Measurements from ENCODE around the gene FBXO41.

DNA sequence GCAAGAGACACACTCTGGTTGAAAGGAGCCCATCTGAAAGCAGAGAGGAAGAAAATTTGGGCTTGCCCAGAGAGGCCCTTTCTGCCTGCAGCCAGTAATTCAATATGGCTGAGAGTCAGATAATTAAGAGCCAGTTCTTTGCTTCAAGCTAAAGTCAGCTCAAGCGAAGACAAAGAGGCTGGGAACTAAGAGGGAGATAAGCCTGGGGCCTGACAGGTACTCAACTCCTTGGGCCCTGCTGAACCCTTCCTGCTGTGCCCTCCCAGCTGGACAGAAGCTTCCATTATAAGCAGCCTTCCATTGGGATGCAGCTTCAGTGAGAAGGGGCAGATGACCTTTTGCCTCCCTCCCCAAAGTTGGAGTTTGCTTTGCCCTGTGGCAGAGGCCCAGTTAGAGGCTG lies 12.0 kb downstream of the FBXO41 start:
- TF ChIP-seq, protein P1, sequence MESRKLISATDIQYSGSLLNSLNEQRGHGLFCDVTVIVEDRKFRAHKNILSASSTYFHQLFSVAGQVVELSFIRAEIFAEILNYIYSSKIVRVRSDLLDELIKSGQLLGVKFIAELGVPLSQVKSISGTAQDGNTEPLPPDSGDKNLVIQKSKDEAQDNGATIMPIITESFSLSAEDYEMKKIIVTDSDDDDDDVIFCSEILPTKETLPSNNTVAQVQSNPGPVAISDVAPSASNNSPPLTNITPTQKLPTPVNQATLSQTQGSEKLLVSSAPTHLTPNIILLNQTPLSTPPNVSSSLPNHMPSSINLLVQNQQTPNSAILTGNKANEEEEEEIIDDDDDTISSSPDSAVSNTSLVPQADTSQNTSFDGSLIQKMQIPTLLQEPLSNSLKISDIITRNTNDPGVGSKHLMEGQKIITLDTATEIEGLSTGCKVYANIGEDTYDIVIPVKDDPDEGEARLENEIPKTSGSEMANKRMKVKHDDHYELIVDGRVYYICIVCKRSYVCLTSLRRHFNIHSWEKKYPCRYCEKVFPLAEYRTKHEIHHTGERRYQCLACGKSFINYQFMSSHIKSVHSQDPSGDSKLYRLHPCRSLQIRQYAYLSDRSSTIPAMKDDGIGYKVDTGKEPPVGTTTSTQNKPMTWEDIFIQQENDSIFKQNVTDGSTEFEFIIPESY (IDR thresholded peaks at IDR 0.05; ENCODE audit: borderline replicate concordance, low read depth): no peak
- TF ChIP-seq, protein P2, sequence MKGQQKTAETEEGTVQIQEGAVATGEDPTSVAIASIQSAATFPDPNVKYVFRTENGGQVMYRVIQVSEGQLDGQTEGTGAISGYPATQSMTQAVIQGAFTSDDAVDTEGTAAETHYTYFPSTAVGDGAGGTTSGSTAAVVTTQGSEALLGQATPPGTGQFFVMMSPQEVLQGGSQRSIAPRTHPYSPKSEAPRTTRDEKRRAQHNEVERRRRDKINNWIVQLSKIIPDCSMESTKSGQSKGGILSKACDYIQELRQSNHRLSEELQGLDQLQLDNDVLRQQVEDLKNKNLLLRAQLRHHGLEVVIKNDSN (IDR thresholded peaks at IDR 0.05; ENCODE audit: borderline replicate concordance, low read depth): no peak
- TF ChIP-seq, protein P3, sequence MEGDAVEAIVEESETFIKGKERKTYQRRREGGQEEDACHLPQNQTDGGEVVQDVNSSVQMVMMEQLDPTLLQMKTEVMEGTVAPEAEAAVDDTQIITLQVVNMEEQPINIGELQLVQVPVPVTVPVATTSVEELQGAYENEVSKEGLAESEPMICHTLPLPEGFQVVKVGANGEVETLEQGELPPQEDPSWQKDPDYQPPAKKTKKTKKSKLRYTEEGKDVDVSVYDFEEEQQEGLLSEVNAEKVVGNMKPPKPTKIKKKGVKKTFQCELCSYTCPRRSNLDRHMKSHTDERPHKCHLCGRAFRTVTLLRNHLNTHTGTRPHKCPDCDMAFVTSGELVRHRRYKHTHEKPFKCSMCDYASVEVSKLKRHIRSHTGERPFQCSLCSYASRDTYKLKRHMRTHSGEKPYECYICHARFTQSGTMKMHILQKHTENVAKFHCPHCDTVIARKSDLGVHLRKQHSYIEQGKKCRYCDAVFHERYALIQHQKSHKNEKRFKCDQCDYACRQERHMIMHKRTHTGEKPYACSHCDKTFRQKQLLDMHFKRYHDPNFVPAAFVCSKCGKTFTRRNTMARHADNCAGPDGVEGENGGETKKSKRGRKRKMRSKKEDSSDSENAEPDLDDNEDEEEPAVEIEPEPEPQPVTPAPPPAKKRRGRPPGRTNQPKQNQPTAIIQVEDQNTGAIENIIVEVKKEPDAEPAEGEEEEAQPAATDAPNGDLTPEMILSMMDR (IDR thresholded peaks at IDR 0.05): no peak
- TF ChIP-seq CHD2 (IDR thresholded peaks at IDR 0.05; ENCODE audit: low read length, partially characterized antibody): no peak
- TF ChIP-seq POLR2AphosphoS5 (IDR thresholded peaks at IDR 0.05; ENCODE audit: low read depth, low read length): no peak

Data from SK-N-SH (cell line).